ENCODE data around the gene DNM1. TPM values are rescaled to one million over a fixed set of nuclear protein-coding genes. Genes with fewer than 3 reads are reported as not detected.
A peak's percentile ranks its signal among the peaks of the same experiment; 100 is the strongest.

DNM1 gene
- total RNA-seq, 2 experiments from 2014 or later: 0.35 to 1.8 TPM

- Histone ChIP-seq H3K36me3 (ENCODE audit: insufficient read depth, low read length) (peaks cover 14% of the 10 kb centered on the region), H3K79me2 (ENCODE audit: insufficient read depth, low read depth, low read length) (no peaks in the 10 kb centered on the region), H3K4me1 (ENCODE audit: insufficient read depth, low read length, poor library complexity, severe bottlenecking) (peaks cover 16% of the 10 kb centered on the region), H3K4me3 (ENCODE audit: low read depth, low read length, poor library complexity, severe bottlenecking) (no peak overlapping the region), H3K27ac (ENCODE audit: low read depth, low read length, poor library complexity, severe bottlenecking) (no peak overlapping the region), H4K20me1 (ENCODE audit: insufficient read depth, low read length) (no peaks in the 10 kb centered on the region), H3K4me2 (ENCODE audit: low read length) (peak overlapping the region; percentile 5; the same call in 1 of the 2 replicates), H3K9me2 (ENCODE audit: insufficient read depth, low read length) (no peaks in the 10 kb centered on the region), H2AFZ (ENCODE audit: low read length) (no peak overlapping the region), H3K9me3 (ENCODE audit: low read length) (no peaks in the 10 kb centered on the region)
- ChIA-PET POLR2A (no interaction called here), CTCF (ENCODE audit: unreplicated experiment) (interaction anchor here (0.6 kb wide), 1 partner anchor 133 kb away, joined by 4 read pairs; no protein-coding TSS in a partner anchor)
- TF ChIP-seq EZH2phosphoT487 (IDR thresholded peaks at IDR 0.05; ENCODE audit: borderline replicate concordance, low read depth, low read length) (no peak), CTCF (conservative IDR thresholded peaks at IDR 0.05; ENCODE audit: low read length) (no peak; the same call in 1 of the 2 replicates)
- intact Hi-C loops (cut with micrococcal nuclease; ENCODE audit: unreplicated experiment): loop anchor here (5.0 kb wide), 1 partner anchor 65 kb away; the partner anchor contains the start of gene PTGES2
- DNase-seq (ENCODE audit: low spot score): no peak
- BruUV-seq (replicated peaks): no TSS peak
Observed at GRCh38 chr9:128192601-128193371, 10.4 kb upstream of the DNM1 start.

- Histone ChIP-seq H3K36me3 (ENCODE audit: insufficient read depth, low read length) (peaks cover 8% of the 10 kb centered on the region), H3K4me3 (ENCODE audit: low read depth, low read length, poor library complexity, severe bottlenecking) (no peak overlapping the region), H3K4me2 (ENCODE audit: low read length) (no peak overlapping the region), H3K4me1 (ENCODE audit: insufficient read depth, low read length, poor library complexity, severe bottlenecking) (peaks cover 16% of the 10 kb centered on the region), H3K27ac (ENCODE audit: low read depth, low read length, poor library complexity, severe bottlenecking) (no peak overlapping the region), H3K9me3 (ENCODE audit: low read length) (no peaks in the 10 kb centered on the region), H3K9me2 (ENCODE audit: insufficient read depth, low read length) (no peaks in the 10 kb centered on the region), H4K20me1 (ENCODE audit: insufficient read depth, low read length) (no peaks in the 10 kb centered on the region), H3K79me2 (ENCODE audit: insufficient read depth, low read depth, low read length) (no peaks in the 10 kb centered on the region), H2AFZ (ENCODE audit: low read length) (no peak overlapping the region)
- ChIA-PET CTCF (ENCODE audit: unreplicated experiment) (interaction anchor here (0.6 kb wide), 1 partner anchor 134 kb away, joined by 4 read pairs; no protein-coding TSS in a partner anchor), POLR2A (no interaction called here)
- TF ChIP-seq CTCF (conservative IDR thresholded peaks at IDR 0.05; ENCODE audit: low read length) (no peak), EZH2phosphoT487 (IDR thresholded peaks at IDR 0.05; ENCODE audit: borderline replicate concordance, low read depth, low read length) (no peak)
- intact Hi-C loops (cut with micrococcal nuclease; ENCODE audit: unreplicated experiment): loop anchor here (5.0 kb wide), 1 partner anchor 66 kb away; the partner anchor contains the start of gene PTGES2
- no peak for DNase-seq (ENCODE audit: low spot score)
- BruUV-seq (replicated peaks): no TSS peak
Observed at GRCh38 chr9:128193469-128194096, 9.6 kb upstream of the DNM1 start.
